ENCODE measurements around the gene DRD5. TPM values are rescaled to one million over a fixed set of nuclear protein-coding genes. Genes with fewer than 3 reads are reported as not detected.

Gene DRD5
- total RNA-seq, 1 experiment from 2014 or later = not detected

DNA sequence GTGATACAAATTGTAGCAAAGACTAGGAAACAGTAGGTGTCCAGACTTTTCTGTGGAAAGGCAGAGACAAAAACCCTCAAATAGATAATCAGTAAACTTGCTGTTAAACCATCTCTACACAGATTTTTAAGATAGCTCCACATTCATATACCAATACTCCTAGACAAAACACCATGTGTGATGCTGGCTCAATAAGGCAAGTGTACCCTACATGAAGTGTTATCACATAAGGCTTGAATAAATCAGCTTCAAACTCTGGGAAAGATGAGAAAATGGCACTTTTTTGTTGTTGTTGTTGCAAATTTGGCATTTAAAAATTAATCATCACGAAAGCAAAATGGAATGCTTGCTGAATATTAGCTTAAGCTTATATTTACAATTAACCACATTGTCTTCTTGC lies 45.1 kb downstream of the DRD5 start:
- DNase-seq = no peak
- no peaks in the 10 kb centered on the region for H3K27me3 ChIP-seq (ENCODE audit: low read length)
- no peak overlapping the region for H3K27ac ChIP-seq (ENCODE audit: low read length)
- H2AFZ ChIP-seq (ENCODE audit: low read length) = no peak overlapping the region
- H3K9me2 ChIP-seq (replicated peaks; ENCODE audit: insufficient read depth, low read length) = no peaks in the 10 kb centered on the region
- no peaks in the 10 kb centered on the region for H3K79me2 ChIP-seq (ENCODE audit: low read length)
- no peak overlapping the region for H3K9ac ChIP-seq (ENCODE audit: low read length)
- H3K4me1 ChIP-seq (ENCODE audit: low read length) = no peaks in the 10 kb centered on the region
- no peak overlapping the region for H3K4me3 ChIP-seq (ENCODE audit: low read length)
- H4K20me1 ChIP-seq (ENCODE audit: insufficient read depth, low read depth, low read length) = no peaks in the 10 kb centered on the region
- no peaks in the 10 kb centered on the region for H3K36me3 ChIP-seq (ENCODE audit: insufficient read depth, low read length)
- H3K9me3 ChIP-seq (ENCODE audit: low read length) = no peaks in the 10 kb centered on the region
- H3K4me2 ChIP-seq (ENCODE audit: low read depth, low read length, poor library complexity, severe bottlenecking) = no peak overlapping the region

DNA sequence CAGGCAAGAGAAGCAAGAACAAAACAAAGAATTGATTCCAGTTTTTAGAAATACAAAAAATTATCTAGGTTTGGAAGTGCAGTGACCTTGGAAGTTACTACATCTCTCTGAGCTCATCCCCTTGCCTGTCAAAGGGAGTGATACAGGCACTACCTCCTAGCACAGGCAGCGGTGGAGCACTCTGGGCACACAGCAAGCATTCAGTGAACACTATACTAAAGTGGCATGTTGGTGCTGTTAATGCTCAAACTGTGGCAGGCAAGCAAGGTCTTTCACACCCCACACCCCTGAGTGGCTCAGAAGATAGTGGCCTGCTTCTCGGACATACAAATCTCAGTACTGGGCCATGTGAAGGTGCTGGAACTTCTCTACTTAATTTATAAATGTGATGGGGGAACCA lies 51.2 kb downstream of the DRD5 start:
- H4K20me1 ChIP-seq (ENCODE audit: insufficient read depth, low read depth, low read length) = no peaks in the 10 kb centered on the region
- no peak for DNase-seq
- H3K4me1 ChIP-seq (ENCODE audit: low read length) = no peaks in the 10 kb centered on the region
- H3K27me3 ChIP-seq (ENCODE audit: low read length) = no peaks in the 10 kb centered on the region
- no peaks in the 10 kb centered on the region for H3K79me2 ChIP-seq (ENCODE audit: low read length)
- H3K9me2 ChIP-seq (replicated peaks; ENCODE audit: insufficient read depth, low read length) = no peaks in the 10 kb centered on the region
- no peak overlapping the region for H3K4me3 ChIP-seq (ENCODE audit: low read length)
- no peaks in the 10 kb centered on the region for H3K36me3 ChIP-seq (ENCODE audit: insufficient read depth, low read length)
- no peaks in the 10 kb centered on the region for H3K9me3 ChIP-seq (ENCODE audit: low read length)
- H2AFZ ChIP-seq (ENCODE audit: low read length) = no peak overlapping the region
- no peak overlapping the region for H3K4me2 ChIP-seq (ENCODE audit: low read depth, low read length, poor library complexity, severe bottlenecking)
- no peak overlapping the region for H3K27ac ChIP-seq (ENCODE audit: low read length)
- H3K9ac ChIP-seq (ENCODE audit: low read length) = no peak overlapping the region

GRCh38 chr4:9833421-9833820 lies 52.0 kb downstream of the DRD5 start:
- Histone ChIP-seq H3K4me3 (ENCODE audit: low read length) (no peak overlapping the region), H3K9me3 (ENCODE audit: low read length) (no peaks in the 10 kb centered on the region), H3K9me2 (replicated peaks; ENCODE audit: insufficient read depth, low read length) (no peaks in the 10 kb centered on the region), H3K79me2 (ENCODE audit: low read length) (no peaks in the 10 kb centered on the region), H3K36me3 (ENCODE audit: insufficient read depth, low read length) (no peaks in the 10 kb centered on the region), H3K27me3 (ENCODE audit: low read length) (no peaks in the 10 kb centered on the region), H4K20me1 (ENCODE audit: insufficient read depth, low read depth, low read length) (no peaks in the 10 kb centered on the region), H3K27ac (ENCODE audit: low read length) (no peak overlapping the region), H2AFZ (ENCODE audit: low read length) (no peak overlapping the region), H3K4me2 (ENCODE audit: low read depth, low read length, poor library complexity, severe bottlenecking) (no peak overlapping the region), H3K9ac (ENCODE audit: low read length) (no peak overlapping the region), H3K4me1 (ENCODE audit: low read length) (no peaks in the 10 kb centered on the region)
- no peak for DNase-seq

Small RNA genes lying within 50 kb of the gene (small RNA-seq; reads per million reads assigned to genes)
- not detected for gene RNA5SP154

Other genes with a start within 250 kb of the DRD5 start
- 0.71 and 0.72 TPM in 2 replicates for gene SLC2A9, start 239.9 kb downstream of the DRD5 start, total RNA-seq (2014; rRNA removed; shearing (Covaris generic); ENCODE audit: low replicate concordance)